ENCODE data around the gene ADGRG6. TPM values are rescaled to one million over a fixed set of nuclear protein-coding genes. Genes with fewer than 3 reads are reported as not detected.

ADGRG6 gene
- total and polyA plus RNA-seq, 10 of the 15 experiments (the other 5 are each of a cell fraction or from before 2014, with no cell fraction given): 0.01 to 0.24 (median 0.13) TPM; not detected in 7

GRCh38 chr6:142376115-142376514 lies 74.3 kb downstream of the ADGRG6 start:
- Histone ChIP-seq H2AFZ (ENCODE audit: control insufficient read depth, low read depth, low read length) (no peak overlapping the region), H3K4me1 (ENCODE audit: control insufficient read depth, insufficient read depth, low read length) (no peaks in the 10 kb centered on the region), H3K9ac (ENCODE audit: control insufficient read depth, insufficient read depth, low read length) (no peak overlapping the region), H3K36me3 (ENCODE audit: control insufficient read depth in 2 of 2, insufficient read depth in 2 of 2, low read length in 1 of 2) (no peaks in the 10 kb centered on the region), H3K9me3 (replicated peaks; ENCODE audit: control insufficient read depth, insufficient read depth, low read length) (no peaks in the 10 kb centered on the region), H3K4me2 (ENCODE audit: control insufficient read depth, insufficient read depth) (no peak overlapping the region), H3K79me2 (ENCODE audit: control insufficient read depth, insufficient read depth, low read length) (no peaks in the 10 kb centered on the region), H4K20me1 (ENCODE audit: control insufficient read depth, insufficient read depth) (no peaks in the 10 kb centered on the region), H3K27me3 (replicated peaks in 1 of 2; ENCODE audit: control insufficient read depth in 2 of 2, insufficient read depth in 2 of 2, low read length in 1 of 2) (no peaks in the 10 kb centered on the region), H3K27ac (ENCODE audit: control insufficient read depth, insufficient read depth) (no peak overlapping the region), H3K4me3 (no peak overlapping the region)
- WGBS (ENCODE audit: insufficient coverage, insufficient replicate concordance, low lambda C conversion rate, missing lambda C conversion rate): 39% methylated on average over 2 of the region's 2 CpGs
- ChIA-PET POLR2A (no interaction called here), CTCF (no interaction called here), SMC1A (ENCODE audit: uncharacterized antibody, unreplicated experiment) (no interaction called here), RAD21 (ENCODE audit: unreplicated experiment) (no interaction called here)
- TF ChIP-seq MAX (IDR thresholded peaks at IDR 0.05; ENCODE audit: low read depth, low read length): no peak
- no TSS peak for BruUV-seq (replicated peaks)
- no peak for FAIRE-seq
- intact Hi-C loops (cut with micrococcal nuclease; ENCODE audit: unreplicated experiment) (no loop called here), in situ Hi-C loops (cut with MboI) (no loop called here)
- DNase-seq (ENCODE audit: low read depth, low spot score): no peak
- ATAC-seq: no peak

- ChIA-PET CTCF (interaction anchor here (1.5 kb wide), 1 partner anchor 10 kb away, joined by 7 read pairs; no protein-coding TSS in a partner anchor), SMC1A (ENCODE audit: uncharacterized antibody, unreplicated experiment) (no interaction called here), POLR2A (interaction anchor here (1.3 kb wide), 1 partner anchor 231 kb away, joined by 3 read pairs; no protein-coding TSS in a partner anchor), RAD21 (ENCODE audit: unreplicated experiment) (no interaction called here)
- DNase-seq (ENCODE audit: low read depth, low spot score): no peak
- H3K4me3 ChIP-seq: no peak overlapping the region
- no peaks in the 10 kb centered on the region for H3K27me3 ChIP-seq (replicated peaks in 1 of 2; ENCODE audit: control insufficient read depth in 2 of 2, insufficient read depth in 2 of 2, low read length in 1 of 2)
- ATAC-seq: no peak
- H3K4me2 ChIP-seq (ENCODE audit: control insufficient read depth, insufficient read depth): no peak overlapping the region
- H3K27ac ChIP-seq (ENCODE audit: control insufficient read depth, insufficient read depth): no peak overlapping the region
- in situ Hi-C loops (cut with MboI): no loop called here
- no peak for FAIRE-seq
- H3K36me3 ChIP-seq (ENCODE audit: control insufficient read depth in 2 of 2, insufficient read depth in 2 of 2, low read length in 1 of 2): no peaks in the 10 kb centered on the region
- H3K9me3 ChIP-seq (replicated peaks; ENCODE audit: control insufficient read depth, insufficient read depth, low read length): no peaks in the 10 kb centered on the region
- TF ChIP-seq HCFC1 (IDR thresholded peaks at IDR 0.05; ENCODE audit: low read length) (no peak), CEBPB (IDR thresholded peaks at IDR 0.05; ENCODE audit: borderline replicate concordance in 1 of 2, low read depth in 2 of 2, low read length in 2 of 2) (no peak), STAT3 (IDR thresholded peaks at IDR 0.05; ENCODE audit: low read depth, low read length) (no peak), RAD21 (IDR thresholded peaks at IDR 0.05; ENCODE audit: insufficient read depth, low read depth, low read length) (no peak), JUND (IDR thresholded peaks at IDR 0.05; ENCODE audit: low read depth, low read length) (no peak), TCF3 (IDR thresholded peaks at IDR 0.05; ENCODE audit: borderline replicate concordance, insufficient read depth, low read depth, low read length) (no peak), NFYA (IDR thresholded peaks at IDR 0.05; ENCODE audit: borderline replicate concordance, low read depth, low read length) (no peak), NKRF (conservative IDR thresholded peaks at IDR 0.05) (no peak), IRF4 (IDR thresholded peaks at IDR 0.05; ENCODE audit: low read depth, low read length) (no peak), FOS (IDR thresholded peaks at IDR 0.05; ENCODE audit: borderline replicate concordance, extremely low read depth, insufficient read length) (no peak), CREB1 (IDR thresholded peaks at IDR 0.05; ENCODE audit: low read depth) (no peak), TCF12 (IDR thresholded peaks at IDR 0.05; ENCODE audit: low read depth, low read length) (no peak)
- H2AFZ ChIP-seq (ENCODE audit: control insufficient read depth, low read depth, low read length): no peak overlapping the region
- 16% methylated on average over 7 of the region's 7 CpGs for WGBS (ENCODE audit: insufficient coverage, insufficient replicate concordance, low lambda C conversion rate, missing lambda C conversion rate)
- intact Hi-C loops (cut with micrococcal nuclease; ENCODE audit: unreplicated experiment): no loop called here
- no peaks in the 10 kb centered on the region for H3K4me1 ChIP-seq (ENCODE audit: control insufficient read depth, insufficient read depth, low read length)
- no peaks in the 10 kb centered on the region for H4K20me1 ChIP-seq (ENCODE audit: control insufficient read depth, insufficient read depth)
- H3K79me2 ChIP-seq (ENCODE audit: control insufficient read depth, insufficient read depth, low read length): no peaks in the 10 kb centered on the region
- no TSS peak for BruUV-seq (replicated peaks)
- H3K9ac ChIP-seq (ENCODE audit: control insufficient read depth, insufficient read depth, low read length): no peak overlapping the region
Observed at GRCh38 chr6:142376800-142377496, 75.1 kb downstream of the ADGRG6 start.
